ENCODE measurements around the gene GNG13. TPM values are rescaled to one million over a fixed set of nuclear protein-coding genes. Genes with fewer than 3 reads are reported as not detected.
A peak's percentile ranks its signal among the peaks of the same experiment; 100 is the strongest.

GNG13 gene
- total and polyA plus RNA-seq, 2 donors (not counting 3 experiments of a cell fraction or from before 2014, with no cell fraction given), result not detected

DNA sequence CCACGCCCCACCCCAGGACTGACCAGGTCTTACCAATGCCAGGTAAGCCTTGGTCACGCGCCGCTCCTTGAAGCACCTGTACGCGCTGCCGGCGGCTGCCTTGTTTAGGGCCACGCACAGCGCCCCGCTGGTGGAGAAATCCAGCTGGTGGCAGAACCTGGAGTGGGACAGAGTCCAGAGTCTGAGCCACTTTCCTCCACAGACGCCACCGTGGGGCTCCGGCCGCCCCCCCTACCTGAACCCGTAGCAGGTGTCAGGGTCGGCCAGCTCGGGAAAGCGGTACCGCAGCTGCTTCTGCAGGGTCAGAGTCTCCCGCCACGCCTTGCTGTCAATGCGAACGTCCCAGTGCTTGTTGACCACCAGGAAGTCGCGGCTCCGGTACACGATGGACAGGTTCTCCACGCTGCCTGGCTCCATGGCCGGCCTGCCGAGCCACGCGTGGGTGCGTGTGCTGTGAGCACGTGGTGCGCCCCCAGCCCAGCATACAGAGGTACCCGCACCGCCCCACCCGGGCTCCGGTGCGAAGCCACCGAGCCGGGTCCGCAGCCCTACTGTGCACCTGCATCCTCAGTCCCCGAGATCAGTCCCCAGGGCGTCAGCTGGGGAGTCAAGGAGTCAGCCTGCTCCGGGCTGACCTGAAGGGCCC lies 13.1 kb downstream of the GNG13 start:
- Histone ChIP-seq H3K27me3 (ENCODE audit: control insufficient read depth in 2 of 2, insufficient read depth in 2 of 2, low read length in 2 of 2) (no peaks in the 10 kb centered on the region), H3K9me3 (replicated peaks; ENCODE audit: control insufficient read depth, insufficient read depth, low read length) (no peaks in the 10 kb centered on the region), H3K27ac (ENCODE audit: insufficient read depth, low read depth, low read length) (no peak overlapping the region), H3K36me3 (ENCODE audit: control insufficient read depth in 2 of 2, extremely low read depth in 1 of 2, insufficient read depth in 2 of 2, low read length in 2 of 2) (peaks cover 2 to 6% of the 10 kb centered on the region in 2 experiments), H3K4me3 (replicated peaks in 1 of 3; ENCODE audit: insufficient read depth in 1 of 3, low read depth in 1 of 3, low read length in 3 of 3) (peak overlapping the region; percentile 64 to 92 (median 75)), H3K4me1 (ENCODE audit: control insufficient read depth, extremely low read depth, insufficient read depth, low read length) (peaks cover 13% of the 10 kb centered on the region), H3K9ac (replicated peaks; ENCODE audit: extremely low read depth, insufficient read depth, low read length) (peak overlapping the region; percentile 65), H3K4me2 (ENCODE audit: insufficient read depth, low read length) (peak overlapping the region; percentile 39), H4K20me1 (replicated peaks; ENCODE audit: control insufficient read depth, extremely low read depth, insufficient read depth, low read length) (no peaks in the 10 kb centered on the region), H3K79me2 (ENCODE audit: control insufficient read depth, insufficient read depth, low read length) (peaks cover 26% of the 10 kb centered on the region), H3K9me1 (replicated peaks; ENCODE audit: control insufficient read depth, extremely low read depth, insufficient read depth, low read length) (no peaks in the 10 kb centered on the region), H2AFZ (ENCODE audit: low read depth, low read length) (no peak overlapping the region)
- dilution Hi-C loops (cut with MboI; ENCODE audit: extremely low pct_ligation_motif_present, low sequenced_read_pairs), result no loop called here
- CTCF ChIA-PET, result interaction anchor here (1.2 to 5.8 kb wide), 3 partner anchors 65 to 269 kb away, joined by 4 to 67 read pairs (median 19); no protein-coding TSS in a partner anchor
- FAIRE-seq (no peak), DNase-seq (ENCODE audit: low read depth, low spot score) (peak; percentile 7)
- TF ChIP-seq POLR2AphosphoS5 (IDR thresholded peaks at IDR 0.05; ENCODE audit: insufficient read depth, low read depth, low read length), result no peak
- no peak for TF ChIP-seq EZH2 (IDR thresholded peaks at IDR 0.05; ENCODE audit: borderline replicate concordance, low read depth, low read length, severe bottlenecking)
- TF ChIP-seq, protein P1, sequence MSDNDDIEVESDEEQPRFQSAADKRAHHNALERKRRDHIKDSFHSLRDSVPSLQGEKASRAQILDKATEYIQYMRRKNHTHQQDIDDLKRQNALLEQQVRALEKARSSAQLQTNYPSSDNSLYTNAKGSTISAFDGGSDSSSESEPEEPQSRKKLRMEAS (IDR thresholded peaks at IDR 0.05; ENCODE audit: insufficient read depth, insufficient read length), result no peak
- no peak for TF ChIP-seq GATA2 (IDR thresholded peaks at IDR 0.05; ENCODE audit: insufficient read depth, insufficient read length, low read depth, low read length)
- no peak for TF ChIP-seq MYC (IDR thresholded peaks at IDR 0.05; ENCODE audit: low read depth, low read length)
- no peak for TF ChIP-seq JUN (IDR thresholded peaks at IDR 0.05; ENCODE audit: borderline replicate concordance, insufficient read depth, insufficient read length, low read depth)
- TF ChIP-seq POLR2A (IDR thresholded peaks at IDR 0.05; ENCODE audit: low read depth, low read length), result no peak
- TF ChIP-seq, protein P2, sequence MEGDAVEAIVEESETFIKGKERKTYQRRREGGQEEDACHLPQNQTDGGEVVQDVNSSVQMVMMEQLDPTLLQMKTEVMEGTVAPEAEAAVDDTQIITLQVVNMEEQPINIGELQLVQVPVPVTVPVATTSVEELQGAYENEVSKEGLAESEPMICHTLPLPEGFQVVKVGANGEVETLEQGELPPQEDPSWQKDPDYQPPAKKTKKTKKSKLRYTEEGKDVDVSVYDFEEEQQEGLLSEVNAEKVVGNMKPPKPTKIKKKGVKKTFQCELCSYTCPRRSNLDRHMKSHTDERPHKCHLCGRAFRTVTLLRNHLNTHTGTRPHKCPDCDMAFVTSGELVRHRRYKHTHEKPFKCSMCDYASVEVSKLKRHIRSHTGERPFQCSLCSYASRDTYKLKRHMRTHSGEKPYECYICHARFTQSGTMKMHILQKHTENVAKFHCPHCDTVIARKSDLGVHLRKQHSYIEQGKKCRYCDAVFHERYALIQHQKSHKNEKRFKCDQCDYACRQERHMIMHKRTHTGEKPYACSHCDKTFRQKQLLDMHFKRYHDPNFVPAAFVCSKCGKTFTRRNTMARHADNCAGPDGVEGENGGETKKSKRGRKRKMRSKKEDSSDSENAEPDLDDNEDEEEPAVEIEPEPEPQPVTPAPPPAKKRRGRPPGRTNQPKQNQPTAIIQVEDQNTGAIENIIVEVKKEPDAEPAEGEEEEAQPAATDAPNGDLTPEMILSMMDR (IDR thresholded peaks at IDR 0.05; ENCODE audit: extremely low read depth in 1 of 2, insufficient read depth in 1 of 2, low read depth in 1 of 2, low read length in 2 of 2), result no peak
- no peak for TF ChIP-seq FOS (IDR thresholded peaks at IDR 0.05; ENCODE audit: borderline replicate concordance, insufficient read depth, low read length)
- intact Hi-C loops (cut with micrococcal nuclease), result loop anchor here (5.0 kb wide), 1 partner anchor 45 kb away; the partner anchor contains the start of gene CIAO3
- BruUV-seq (replicated peaks), result no TSS peak
- POLR2A ChIA-PET, result no interaction called here
